IMR-90 (cell line): Measurements from ENCODE around the gene BRINP1. TPM values are rescaled to one million over a fixed set of nuclear protein-coding genes. Genes with fewer than 3 reads are reported as not detected.

ENCODE experiments used
- ATAC-seq: fragments of 200-7000 bp; cut with Tn5 transposase; 2 replicates; pipeline ENCODE4 v1.9.1; 2020; ENCODE audit warnings: low read depth, mild to moderate bottlenecking, moderate library complexity
- BruUV-seq: library from RNA; stranded (reverse); fragments of 400-500 nt; replicated peaks from 2 replicates; lab custom pipeline; 2021; lab: Mats Ljungman, UMichigan
- CTCF ChIA-PET: fragments of 300-600 bp; formaldehyde crosslinking; extraction: SDS; loops from one replicate; lab custom pipeline; 2021; ENCODE audit warnings: antibody characterized with exemption; lab: Yijun Ruan, JAX
- POLR2A ChIA-PET: fragments of 300-600 bp; sonication (Branson Sonifier 250); formaldehyde crosslinking; loops from one replicate; lab custom pipeline; 2022; ENCODE audit warnings: antibody characterized with exemption; ENCODE audit not compliant: unreplicated experiment; lab: Charles Lee
- DNase-seq: peaks from one replicate; pipeline ENCODE4 v3.0.0; 2013
- H2AFZ ChIP-seq: replicated peaks from 2 replicates; pipeline ENCODE3; 2013; ENCODE audit warnings: low read length, mild to moderate bottlenecking; ENCODE audit not compliant: poor library complexity
- H2AK5ac ChIP-seq: 2 replicates; pipeline ENCODE4 v1.6.1; 2013; ENCODE audit warnings: low read depth, low read length, inconsistent platforms
- H2AK9ac ChIP-seq: replicated peaks from 2 replicates; pipeline ENCODE3; 2013; ENCODE audit warnings: mild to moderate bottlenecking, low read depth, low read length, moderate library complexity; ENCODE audit not compliant: poor library complexity
- H2BK120ac ChIP-seq: 2 replicates; pipeline ENCODE4 v1.6.1; 2013; ENCODE audit warnings: low read depth, low read length, inconsistent platforms
- H2BK15ac ChIP-seq: 3 replicates; pipeline ENCODE4 v1.6.1; 2013; ENCODE audit warnings: low read depth, low read length, inconsistent platforms
- H2BK20ac ChIP-seq: 2 replicates; pipeline ENCODE4 v1.6.1; 2013; ENCODE audit warnings: low read depth, mild to moderate bottlenecking, inconsistent platforms, low read length, moderate library complexity
- H2BK5ac ChIP-seq: 2 replicates; pipeline ENCODE4 v1.6.1; 2013; ENCODE audit warnings: mild to moderate bottlenecking, low read depth, low read length, inconsistent platforms; ENCODE audit not compliant: poor library complexity, severe bottlenecking
- H3K14ac ChIP-seq: replicated peaks from 2 replicates; pipeline ENCODE4 v1.6.1; 2013; ENCODE audit warnings: low read depth, low read length, inconsistent platforms
- H3K18ac ChIP-seq: 2 replicates; pipeline ENCODE4 v1.6.1; 2013; ENCODE audit warnings: low read depth, low read length, control low read depth
- H3K23ac ChIP-seq: 2 replicates; pipeline ENCODE4 v1.6.1; 2013; ENCODE audit warnings: low read depth, low read length, inconsistent platforms
- H3K27ac ChIP-seq: 2 replicates; pipeline ENCODE4 v1.5.1; 2013; ENCODE audit warnings: mild to moderate bottlenecking, control low read depth, low read length; ENCODE audit not compliant: insufficient read depth
- H3K27me3 ChIP-seq: 2 replicates; pipeline ENCODE4 v1.6.1; 2013; ENCODE audit warnings: low read length; ENCODE audit not compliant: control insufficient read depth, insufficient read depth
- H3K36me3 ChIP-seq: 2 replicates; pipeline ENCODE4 v1.6.1; 2013; ENCODE audit warnings: low read length, mixed read lengths; ENCODE audit not compliant: control insufficient read depth, insufficient read depth
- H3K4ac ChIP-seq: 2 replicates; pipeline ENCODE4 v1.6.1; 2013; ENCODE audit warnings: low read depth, low read length, inconsistent platforms
- H3K4me1 ChIP-seq: 2 replicates; pipeline ENCODE4 v1.6.1; 2013; ENCODE audit warnings: low read length, mixed read lengths; ENCODE audit not compliant: control insufficient read depth, insufficient read depth
- H3K4me2 ChIP-seq: 2 replicates; pipeline ENCODE4 v1.6.1; 2013; ENCODE audit warnings: low read depth, mild to moderate bottlenecking, control low read depth, low read length, moderate library complexity
- H3K4me3 ChIP-seq: 2 replicates; pipeline ENCODE4 v1.5.1; 2013; ENCODE audit warnings: low read depth, mild to moderate bottlenecking, control low read depth, low read length, moderate library complexity; ENCODE audit not compliant: insufficient read depth
- H3K56ac ChIP-seq: 2 replicates; pipeline ENCODE4 v1.6.1; 2013; ENCODE audit warnings: low read length, inconsistent platforms; ENCODE audit not compliant: insufficient read depth; ENCODE audit errors: extremely low read depth
- H3K79me1 ChIP-seq, 2 experiments: 2 replicates each; pipeline ENCODE4 v1.6.1; 2013; ENCODE audit warnings: low read length in 2 of 2, inconsistent platforms in 1 of 2, low read depth in 1 of 2
- H3K9ac ChIP-seq: 2 replicates; pipeline ENCODE4 v1.6.1; 2013; ENCODE audit warnings: low read depth, low read length, control low read depth
- H3K9me1 ChIP-seq: 2 replicates; pipeline ENCODE4 v1.6.1; 2013; ENCODE audit warnings: low read length, inconsistent platforms; ENCODE audit not compliant: insufficient read depth
- H3K9me3 ChIP-seq: 2 replicates; pipeline ENCODE4 v1.6.1; 2013; ENCODE audit warnings: low read length; ENCODE audit not compliant: control insufficient read depth, insufficient read depth
- H4K20me1 ChIP-seq: 2 replicates; pipeline ENCODE4 v1.6.1; 2013; ENCODE audit warnings: low read length, inconsistent platforms; ENCODE audit not compliant: insufficient read depth
- H4K5ac ChIP-seq: 2 replicates; pipeline ENCODE4 v1.6.1; 2013; ENCODE audit warnings: mild to moderate bottlenecking, low read depth, low read length, control low read depth
- H4K8ac ChIP-seq, 2 experiments: 2 replicates each; pipeline ENCODE4 v1.6.1; 2013; ENCODE audit warnings: low read depth in 2 of 2, low read length in 2 of 2, control low read depth in 1 of 2, inconsistent platforms in 1 of 2
- H4K91ac ChIP-seq: 2 replicates; pipeline ENCODE4 v1.6.1; 2013; ENCODE audit warnings: low read depth, low read length, inconsistent platforms; ENCODE audit not compliant: insufficient read depth
- BHLHE40 ChIP-seq: fragments of 150-350 bp; IDR thresholded peaks from 2 replicates; pipeline ENCODE4 v1.6.1; 2016; ENCODE audit warnings: mild to moderate bottlenecking, low read depth, low read length
- CEBPB ChIP-seq: IDR thresholded peaks from 2 replicates; pipeline ENCODE4 v1.6.1; 2012; ENCODE audit warnings: low read depth, low read length, improper control_type of control experiment
- CHD1 ChIP-seq: IDR thresholded peaks from 2 replicates; pipeline ENCODE4 v1.6.1; 2012; ENCODE audit warnings: low read depth, low read length, improper control_type of control experiment
- ELK1 ChIP-seq: fragments of 150-350 bp; IDR thresholded peaks from 2 replicates; pipeline ENCODE4 v1.6.1; 2016; ENCODE audit warnings: low read depth, mild to moderate bottlenecking, low read length, moderate library complexity, borderline replicate concordance
- FOS ChIP-seq: fragments of 150-350 bp; IDR thresholded peaks from 2 replicates; pipeline ENCODE4 v1.6.1; 2016; ENCODE audit warnings: low read depth, low read length
- MAFK ChIP-seq: IDR thresholded peaks from 2 replicates; pipeline ENCODE4 v1.6.1; 2012; ENCODE audit warnings: low read depth, low read length, improper control_type of control experiment
- MAZ ChIP-seq: IDR thresholded peaks from 2 replicates; pipeline ENCODE4 v1.6.1; 2012; ENCODE audit warnings: low read depth, mild to moderate bottlenecking, low read length, improper control_type of control experiment, moderate library complexity, borderline replicate concordance
- MXI1 ChIP-seq: IDR thresholded peaks from 2 replicates; pipeline ENCODE4 v1.6.1; 2012; ENCODE audit warnings: low read depth, mild to moderate bottlenecking, low read length, moderate library complexity, borderline replicate concordance
- NFE2L2 ChIP-seq: fragments of 150-350 bp; IDR thresholded peaks from 2 replicates; pipeline ENCODE4 v1.6.1; 2016; ENCODE audit warnings: low read depth, mild to moderate bottlenecking, low read length
- POLR2A ChIP-seq: IDR thresholded peaks from 2 replicates; pipeline ENCODE4 v1.6.1; 2012; ENCODE audit warnings: mild to moderate bottlenecking, low read depth, low read length
- RAD21 ChIP-seq: IDR thresholded peaks from 2 replicates; pipeline ENCODE4 v1.6.1; 2012; ENCODE audit warnings: low read length, improper control_type of control experiment
- RCOR1 ChIP-seq: IDR thresholded peaks from 2 replicates; pipeline ENCODE4 v1.6.1; 2012; ENCODE audit warnings: mild to moderate bottlenecking, low read length, improper control_type of control experiment; ENCODE audit not compliant: insufficient replicate concordance
- RFX5 ChIP-seq: IDR thresholded peaks from 2 replicates; pipeline ENCODE4 v1.8.0; 2012; ENCODE audit warnings: low read depth, mild to moderate bottlenecking, low read length, moderate library complexity
- SMC3 ChIP-seq: fragments of 150-350 bp; IDR thresholded peaks from 2 replicates; pipeline ENCODE4 v1.6.1; 2016; ENCODE audit warnings: low read depth, mild to moderate bottlenecking, antibody characterized with exemption, low read length, moderate library complexity
- WGBS, 2 experiments: methylation state at CpG; one replicate each; pipeline versions ENCODE4 v1.1.5 to v1.1.7; 2013; ENCODE audit warnings: missing lambda C conversion rate in 2 of 2; ENCODE audit not compliant: insufficient read length in 1 of 2; ENCODE audit errors: extremely low coverage in 2 of 2; 5-methylcytosine and 5-hydroxymethylcytosine counted together
- dilution Hi-C: fragments of 300-500 bp; cut with HindIII; formaldehyde crosslinking; loops from one replicate; pipeline ENCODE4 v1.14.3; 2018; ENCODE audit warnings: low sequenced_read_pairs; ENCODE audit not compliant: unreplicated experiment
- in situ Hi-C: fragments of 300-500 bp; cut with MboI; formaldehyde crosslinking; loops from 3 replicates; pipeline ENCODE4 v1.14.3; 2019; ENCODE audit warnings: low sequenced_read_pairs, inconsistent platforms, mixed read lengths
- intact Hi-C: fragments of 100-400 bp; cut with micrococcal nuclease; formaldehyde crosslinking; loops from 2 replicates; pipeline ENCODE4 v1.10.0; 2022
- polyA plus RNA-seq, 3 experiments: library from polyadenylated mRNA; depleted of rRNA; stranded (reverse); fragments of >200 nt; gene quantifications; 2 replicates each; pipeline ENCODE4 v1.2.3, GENCODE V29; 2012; ENCODE audit warnings: low replicate concordance in 1 of 3
- total RNA-seq: library from RNA; depleted of rRNA; stranded (reverse); fragments of >200 nt; gene quantifications from 2 replicates; pipeline ENCODE4 v1.2.3, GENCODE V29; 2012
- TF ChIP-seq, protein P1 (sequence below): conservative IDR thresholded peaks from 2 replicates; pipeline ENCODE4 v1.5.1; 2012; ENCODE audit warnings: mild to moderate bottlenecking, low read depth, low read length, improper control_type of control experiment
- TF ChIP-seq, protein P2 (sequence below): fragments of 150-350 bp; IDR thresholded peaks from 2 replicates; pipeline ENCODE4 v1.6.1; 2017; ENCODE audit warnings: mild to moderate bottlenecking, antibody characterized with exemption, low read length, low read depth

Gene BRINP1
- total and polyA plus RNA-seq, 2 of the 4 experiments (the other 2 are of a cell fraction), result under 0.01 TPM; not detected in 1

DNA sequence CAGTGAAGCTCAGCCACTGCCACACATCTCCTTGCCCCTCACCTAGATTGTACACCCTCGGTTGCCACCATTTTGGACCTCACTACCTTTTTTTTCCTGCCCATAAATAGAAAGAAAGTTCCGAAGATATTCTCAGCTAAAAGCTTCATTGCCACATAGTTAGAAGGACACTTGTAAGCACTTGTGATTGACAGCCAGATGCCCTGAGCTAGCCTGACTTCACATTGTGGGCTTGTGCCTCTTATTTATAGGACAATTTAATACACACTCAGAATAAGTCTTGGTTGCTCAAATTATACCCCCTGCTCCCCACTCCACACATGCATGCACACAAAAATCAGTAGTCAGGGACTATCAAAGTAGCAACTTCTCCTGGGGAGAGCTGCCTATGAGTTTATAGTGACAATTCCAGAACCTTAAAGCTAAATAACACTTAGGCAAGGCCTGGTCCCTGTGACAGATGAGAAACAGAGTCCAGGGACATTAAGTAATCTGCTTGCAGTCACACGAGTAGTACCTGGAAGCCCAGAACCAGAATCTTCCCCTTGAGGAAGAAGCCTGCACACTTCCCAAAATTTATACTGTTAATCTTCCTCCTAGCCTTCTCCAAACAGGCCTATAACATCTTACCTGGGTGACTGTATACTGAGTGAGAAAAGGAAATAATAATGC is 184.8 kb downstream of the BRINP1 start:
- no peak overlapping the region for H4K8ac ChIP-seq
- no peak overlapping the region for H3K23ac ChIP-seq
- H3K14ac ChIP-seq, result no peak overlapping the region
- H2AK9ac ChIP-seq, result no peak overlapping the region
- no peak overlapping the region for H4K91ac ChIP-seq
- H3K56ac ChIP-seq, result no peak overlapping the region
- no peak overlapping the region for H3K9ac ChIP-seq
- H2AFZ ChIP-seq, result no peak overlapping the region
- no TSS peak for BruUV-seq
- CTCF ChIA-PET, result no interaction called here
- no peaks in the 10 kb centered on the region for H3K79me1 ChIP-seq
- no peak overlapping the region for H2BK15ac ChIP-seq
- WGBS, 2 experiments, result 71% methylated on average over 1 of the region's 3 CpGs; no CpG with 5 or more reads in 1 of the 2 experiments
- H3K9me1 ChIP-seq, result no peaks in the 10 kb centered on the region
- no peak overlapping the region for H2BK5ac ChIP-seq
- dilution Hi-C loops (no loop called here), in situ Hi-C loops (no loop called here), intact Hi-C loops (no loop called here)
- H3K4me2 ChIP-seq, result no peak overlapping the region
- H4K20me1 ChIP-seq, result no peaks in the 10 kb centered on the region
- no peak overlapping the region for H2BK120ac ChIP-seq
- DNase-seq, result no peak
- no peak for ATAC-seq
- no peaks in the 10 kb centered on the region for H3K36me3 ChIP-seq
- H3K4me3 ChIP-seq, result no peak overlapping the region
- no peaks in the 10 kb centered on the region for H3K27me3 ChIP-seq
- H3K9me3 ChIP-seq, result peaks cover 19% of the 10 kb centered on the region
- H3K4ac ChIP-seq, result no peak overlapping the region
- POLR2A ChIA-PET, result no interaction called here
- H3K4me1 ChIP-seq, result no peaks in the 10 kb centered on the region
- no peak overlapping the region for H4K5ac ChIP-seq
- TF ChIP-seq CHD1 (no peak), POLR2A (no peak), FOS (no peak), MAFK (no peak), MAZ (no peak), SMC3 (no peak), MXI1 (no peak), CEBPB (no peak), RCOR1 (no peak), ELK1 (no peak), RAD21 (no peak), NFE2L2 (no peak), RFX5 (no peak), BHLHE40 (no peak)
- TF ChIP-seq, protein P1, sequence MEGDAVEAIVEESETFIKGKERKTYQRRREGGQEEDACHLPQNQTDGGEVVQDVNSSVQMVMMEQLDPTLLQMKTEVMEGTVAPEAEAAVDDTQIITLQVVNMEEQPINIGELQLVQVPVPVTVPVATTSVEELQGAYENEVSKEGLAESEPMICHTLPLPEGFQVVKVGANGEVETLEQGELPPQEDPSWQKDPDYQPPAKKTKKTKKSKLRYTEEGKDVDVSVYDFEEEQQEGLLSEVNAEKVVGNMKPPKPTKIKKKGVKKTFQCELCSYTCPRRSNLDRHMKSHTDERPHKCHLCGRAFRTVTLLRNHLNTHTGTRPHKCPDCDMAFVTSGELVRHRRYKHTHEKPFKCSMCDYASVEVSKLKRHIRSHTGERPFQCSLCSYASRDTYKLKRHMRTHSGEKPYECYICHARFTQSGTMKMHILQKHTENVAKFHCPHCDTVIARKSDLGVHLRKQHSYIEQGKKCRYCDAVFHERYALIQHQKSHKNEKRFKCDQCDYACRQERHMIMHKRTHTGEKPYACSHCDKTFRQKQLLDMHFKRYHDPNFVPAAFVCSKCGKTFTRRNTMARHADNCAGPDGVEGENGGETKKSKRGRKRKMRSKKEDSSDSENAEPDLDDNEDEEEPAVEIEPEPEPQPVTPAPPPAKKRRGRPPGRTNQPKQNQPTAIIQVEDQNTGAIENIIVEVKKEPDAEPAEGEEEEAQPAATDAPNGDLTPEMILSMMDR, result no peak
- TF ChIP-seq, protein P2, sequence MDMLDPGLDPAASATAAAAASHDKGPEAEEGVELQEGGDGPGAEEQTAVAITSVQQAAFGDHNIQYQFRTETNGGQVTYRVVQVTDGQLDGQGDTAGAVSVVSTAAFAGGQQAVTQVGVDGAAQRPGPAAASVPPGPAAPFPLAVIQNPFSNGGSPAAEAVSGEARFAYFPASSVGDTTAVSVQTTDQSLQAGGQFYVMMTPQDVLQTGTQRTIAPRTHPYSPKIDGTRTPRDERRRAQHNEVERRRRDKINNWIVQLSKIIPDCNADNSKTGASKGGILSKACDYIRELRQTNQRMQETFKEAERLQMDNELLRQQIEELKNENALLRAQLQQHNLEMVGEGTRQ, result no peak
- H3K18ac ChIP-seq, result no peak overlapping the region
- H2BK20ac ChIP-seq, result no peak overlapping the region
- no peak overlapping the region for H2AK5ac ChIP-seq
- no peak overlapping the region for H3K27ac ChIP-seq
